Measurements from ENCODE around the gene XRCC6.
A peak's percentile ranks its signal among the peaks of the same experiment; 100 is the strongest.

Gene XRCC6

DNA sequence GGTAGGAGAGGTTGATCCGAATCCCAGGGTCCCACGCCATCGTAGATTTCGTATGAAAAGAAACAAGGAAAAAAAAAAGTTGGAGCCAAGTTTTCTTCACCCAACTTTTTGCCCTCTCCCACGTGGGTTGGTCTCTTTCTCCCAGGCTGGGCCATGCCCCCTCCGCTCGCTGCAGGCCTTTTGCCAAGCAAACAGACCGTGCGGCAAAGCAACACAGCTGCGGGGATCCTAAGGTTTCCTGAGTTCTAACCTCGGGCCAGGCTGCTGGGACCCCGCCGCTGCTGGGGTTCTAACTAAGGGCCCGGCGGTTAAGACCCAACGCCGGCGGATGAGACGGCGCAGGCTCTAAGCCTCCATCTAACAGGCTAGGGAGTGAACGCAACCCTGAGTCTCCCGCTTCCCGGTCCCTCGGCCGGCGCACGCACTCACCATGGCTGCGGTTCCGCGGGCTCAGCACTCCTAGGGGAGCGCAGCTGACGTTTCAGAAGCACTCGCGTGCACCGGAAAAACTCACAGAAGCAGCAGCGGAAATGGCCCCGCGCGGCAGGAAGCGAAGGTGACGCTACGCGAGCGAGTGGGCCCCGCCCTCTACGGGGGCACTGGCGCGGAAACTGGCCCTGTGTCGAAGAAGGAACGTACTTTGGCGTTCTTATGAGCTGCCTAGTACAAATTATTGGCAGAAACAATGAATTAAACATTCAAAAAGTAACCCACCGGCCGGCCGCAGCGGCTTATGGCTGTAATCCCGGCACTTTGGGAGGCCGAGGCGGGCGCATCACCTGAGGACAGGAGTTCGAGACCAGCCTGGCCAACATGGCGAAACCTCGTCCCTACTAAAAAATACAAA is 67.5 kb downstream of the XRCC6 start, which contains the start of gene SNU13:
Gene SNU13 (minus strand): TSS at position 503 of the 847 bp plus-strand sequence. CDS start 71 bp downstream, at position 432.
- peak; percentile 69 for DNase-seq

GRCh38 chr22:41690476-41690875 is 69.4 kb downstream of the XRCC6 start:
- DNase-seq = no peak

DNA sequence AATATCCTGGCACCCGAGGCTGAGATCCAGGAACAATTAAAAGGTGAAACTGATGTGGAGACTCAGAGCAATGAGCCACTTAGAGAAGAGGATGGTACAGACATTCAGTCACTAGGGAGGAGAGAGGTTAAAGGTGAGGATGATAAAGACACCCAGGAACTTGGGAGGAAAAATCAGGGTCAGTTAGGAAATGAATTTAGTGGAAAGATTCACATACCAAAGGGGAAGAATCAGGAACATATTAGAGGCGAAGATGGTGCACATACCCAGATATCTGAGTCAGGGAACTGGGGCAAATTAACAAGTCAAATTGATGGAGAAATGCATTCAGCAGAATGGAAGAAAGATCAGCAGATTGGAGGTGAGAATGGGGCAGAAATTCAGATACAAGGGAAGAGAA is 74.1 kb downstream of the XRCC6 start:
- no peak for DNase-seq

- no peak for DNase-seq
Observed at GRCh38 chr22:41696703-41697102, 75.6 kb downstream of the XRCC6 start.

GRCh38 chr22:41697126-41697775 is 76.2 kb downstream of the XRCC6 start:
- peak; percentile 72 for DNase-seq

- no peak for DNase-seq
Observed at GRCh38 chr22:41699264-41700107, 78.4 kb downstream of the XRCC6 start, which contains the start of gene MEI1. Gene MEI1, plus strand, starts transcription at chr22:41699503. Its CDS starts 36 bp downstream, at chr22:41699539.

DNA sequence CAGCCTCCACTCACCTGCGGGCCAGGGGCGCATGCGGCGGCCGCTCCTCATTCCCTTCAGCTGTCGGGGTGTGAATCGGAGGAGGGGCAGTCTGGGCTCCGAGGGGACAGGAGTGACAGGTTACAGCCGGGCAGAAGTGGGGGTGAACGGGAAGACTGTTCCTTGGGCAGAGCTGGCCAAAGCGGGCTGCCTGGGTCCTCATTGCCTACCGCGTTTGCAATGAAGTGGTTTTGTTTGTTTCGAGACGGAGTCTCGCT is 78.9 kb downstream of the XRCC6 start:
- DNase-seq = no peak

- DNase-seq = no peak
Observed at GRCh38 chr22:41702763-41703162, 81.7 kb downstream of the XRCC6 start.

DNA sequence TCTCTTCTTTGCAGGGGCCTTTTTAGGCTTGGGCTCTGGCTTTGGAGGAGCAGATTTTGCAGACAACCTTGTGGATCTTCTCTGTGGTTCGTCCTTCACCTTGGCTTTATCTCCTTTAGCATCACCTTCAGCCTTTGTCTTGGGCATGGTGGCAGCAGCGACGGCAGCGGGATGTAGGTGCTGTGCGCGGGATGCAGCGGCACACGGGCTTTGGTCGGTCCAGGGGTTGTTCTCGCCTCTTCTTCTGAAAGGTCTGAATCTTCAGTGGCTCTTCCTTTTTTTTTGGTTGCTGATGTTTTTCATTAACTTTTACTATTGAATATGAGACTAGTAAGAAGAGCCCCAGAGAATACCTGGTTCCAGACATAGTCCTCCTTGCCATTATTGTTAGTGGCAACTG is 88.2 kb downstream of the XRCC6 start:
- DNase-seq = no peak

DNA sequence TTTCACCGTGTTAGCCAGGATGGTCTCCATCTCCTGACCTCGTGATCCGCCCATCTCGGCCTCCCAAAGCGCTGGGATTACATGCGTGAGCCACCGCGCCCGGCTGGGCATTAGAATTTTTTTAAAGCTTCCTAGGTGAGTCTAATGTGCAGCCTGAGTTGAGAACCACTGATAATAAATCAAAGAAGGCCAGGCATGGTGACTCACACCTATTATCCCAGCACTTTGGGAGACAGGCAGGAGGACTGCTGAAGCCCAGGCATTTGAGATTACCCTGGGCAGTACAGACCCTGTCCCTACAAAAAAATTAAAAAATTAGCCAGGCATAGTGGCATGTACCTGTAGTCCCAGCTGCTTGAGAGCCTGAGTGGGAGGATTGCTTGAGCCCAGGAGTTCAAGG is 91.9 kb downstream of the XRCC6 start:
- DNase-seq = no peak

Measured in NCI-H1048 (cell line).